GM13977 (cell line): Measurements from ENCODE around the gene C20orf204.

Experiments
- DNase-seq: peaks from one replicate; pipeline ENCODE4 v3.0.0; 2012; ENCODE audit warnings: low spot score
- CTCF ChIP-seq: IDR thresholded peaks from 2 replicates; pipeline ENCODE4 v1.5.1; 2012; ENCODE audit warnings: mild to moderate bottlenecking, control low read depth; ENCODE audit not compliant: insufficient read depth; ENCODE audit errors: extremely low read depth, missing control alignments
- in situ Hi-C: fragments of 300-500 bp; cut with MboI; formaldehyde crosslinking; loops from one replicate; pipeline ENCODE4 v1.12.0; 2022; ENCODE audit warnings: low sequenced_read_pairs, low pct_unique_long_range_greater_than_20kb, mixed read lengths, inconsistent platforms; ENCODE audit not compliant: unreplicated experiment

The C20orf204 gene

GRCh38 chr20:64056889-64057627, 21.1 kb downstream of the C20orf204 start:
- no peak for TF ChIP-seq CTCF
- no peak for DNase-seq
- in situ Hi-C loops = no loop called here

DNA sequence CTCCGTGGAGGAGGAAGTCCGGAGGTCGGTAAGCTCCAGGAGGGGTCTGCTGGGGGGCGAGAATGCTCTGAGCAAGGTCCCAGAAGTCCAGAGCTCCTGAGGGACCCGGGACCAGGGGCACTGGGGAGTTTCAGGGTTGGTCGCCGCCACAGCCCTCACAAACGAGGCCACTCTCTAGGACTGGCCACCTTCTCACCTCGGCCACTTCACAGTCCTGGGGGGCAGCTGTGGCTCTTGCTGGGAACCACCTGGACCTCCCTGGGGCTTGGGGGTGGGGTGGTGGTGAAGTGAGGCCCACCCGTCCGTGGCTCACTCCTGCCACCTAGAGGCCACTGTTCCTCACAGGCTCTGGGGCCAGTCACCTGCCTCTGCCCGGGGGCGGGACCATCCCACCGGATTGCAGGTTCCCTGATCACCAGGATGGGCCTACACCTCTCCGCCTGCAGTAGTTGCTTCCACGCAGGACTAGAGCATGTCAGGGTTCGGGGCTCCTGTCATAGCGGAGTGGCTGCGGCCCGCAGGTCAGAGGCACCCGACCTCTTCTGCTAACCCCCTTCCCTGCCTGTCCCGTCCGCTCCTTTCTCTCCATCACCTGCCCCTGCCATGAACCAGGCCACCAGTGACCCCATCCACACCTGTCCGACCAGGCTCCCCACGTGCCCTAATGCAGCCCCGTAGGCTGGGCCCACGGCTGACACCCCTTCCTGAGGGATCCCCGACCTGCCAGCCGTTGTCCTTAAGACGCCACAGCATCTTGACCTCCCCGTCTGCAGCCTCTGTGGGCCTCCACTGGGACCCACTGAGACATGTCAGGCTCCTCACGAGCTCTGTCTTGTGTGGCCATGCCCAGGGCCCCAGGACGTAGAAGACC, 21.9 kb downstream of the C20orf204 start:
- in situ Hi-C loops = no loop called here
- peak; percentile 91 for DNase-seq
- TF ChIP-seq CTCF = peak; percentile 97

DNA sequence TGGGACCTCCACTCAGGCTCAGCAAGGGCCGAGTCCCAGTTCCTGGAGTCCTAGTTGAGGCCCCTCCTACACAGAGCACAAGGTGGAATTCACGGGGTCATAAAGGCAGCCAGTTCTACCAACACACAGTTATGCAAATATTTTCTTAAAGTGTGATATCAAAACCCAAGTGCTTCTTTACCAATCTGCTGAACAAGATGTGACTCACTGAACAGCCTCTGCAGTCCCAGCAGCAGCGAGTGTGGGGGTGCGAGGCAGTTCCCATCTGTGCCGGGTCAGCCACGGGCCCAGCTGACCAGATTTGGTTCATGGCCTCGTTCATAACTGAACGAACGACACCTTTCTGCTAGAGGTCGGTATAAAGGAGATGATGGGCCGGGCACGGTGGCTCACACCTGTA, 22.6 kb downstream of the C20orf204 start:
- no peak for DNase-seq
- no peak for TF ChIP-seq CTCF
- in situ Hi-C loops = no loop called here

DNA sequence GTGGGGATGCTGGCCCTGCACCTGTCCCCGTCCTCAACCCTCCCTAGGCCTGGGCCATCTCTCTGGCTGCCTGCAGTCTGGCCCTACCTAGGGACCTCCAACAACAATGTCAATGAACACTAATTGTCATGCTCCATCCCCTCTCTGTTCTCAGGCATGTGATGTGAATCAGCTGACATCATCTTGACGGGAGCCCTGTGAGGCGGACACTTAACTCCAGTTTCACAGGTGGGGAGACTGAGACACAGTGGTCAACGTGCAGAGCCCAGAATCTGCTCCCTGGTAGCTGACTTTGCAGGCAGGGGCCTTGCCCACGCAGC, 26.3 kb downstream of the C20orf204 start:
- DNase-seq = no peak
- TF ChIP-seq CTCF = no peak
- in situ Hi-C loops = no loop called here

- no peak for TF ChIP-seq CTCF
- in situ Hi-C loops = no loop called here
- DNase-seq = peak; percentile 99
Observed at GRCh38 chr20:64062596-64063388, 26.8 kb downstream of the C20orf204 start, which contains the start of gene TCEA2. TSS of gene TCEA2 (plus strand) at chr20:64063198. CDS start at chr20:64063313, 115 bp downstream.

- in situ Hi-C loops = no loop called here
- DNase-seq = no peak
- TF ChIP-seq CTCF = no peak
Observed at GRCh38 chr20:64063389-64064144, 27.6 kb downstream of the C20orf204 start.
